Stimulated activated CD4-positive, alpha-beta T cell treated with anti-CD3 and anti-CD28 coated beads, Interleukin-1b, Interleukin-23, amount 100 ng/mL, for 4 hours (primary cell): ENCODE results near the gene MYL9.

Experiments used
- DNase-seq, 2 donors: peaks; one replicate each; pipeline ENCODE4 v3.0.0-alpha.2; 2020; ENCODE audit warnings: low read depth in 2 of 2

Gene MYL9

DNA sequence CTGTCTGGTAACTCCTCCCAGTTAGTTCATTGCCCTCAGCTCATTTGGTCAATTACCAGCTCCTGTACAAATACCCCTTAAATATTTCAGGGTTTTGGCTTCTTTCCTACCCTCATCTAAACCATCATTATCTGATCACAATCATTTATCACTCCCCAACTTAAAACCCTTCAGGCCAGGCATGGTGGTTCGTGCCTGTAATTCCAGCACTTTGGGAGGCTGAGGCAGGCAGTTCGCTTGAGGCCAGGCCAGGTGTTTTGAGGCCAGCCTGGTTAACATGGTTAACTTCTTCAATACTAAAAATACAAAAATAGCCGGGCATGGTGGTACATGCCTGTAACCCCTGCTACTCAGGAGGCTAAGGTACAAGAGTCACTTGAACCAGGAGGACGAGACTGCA, 41.5 kb downstream of the MYL9 start:
- no peak for DNase-seq

DNA sequence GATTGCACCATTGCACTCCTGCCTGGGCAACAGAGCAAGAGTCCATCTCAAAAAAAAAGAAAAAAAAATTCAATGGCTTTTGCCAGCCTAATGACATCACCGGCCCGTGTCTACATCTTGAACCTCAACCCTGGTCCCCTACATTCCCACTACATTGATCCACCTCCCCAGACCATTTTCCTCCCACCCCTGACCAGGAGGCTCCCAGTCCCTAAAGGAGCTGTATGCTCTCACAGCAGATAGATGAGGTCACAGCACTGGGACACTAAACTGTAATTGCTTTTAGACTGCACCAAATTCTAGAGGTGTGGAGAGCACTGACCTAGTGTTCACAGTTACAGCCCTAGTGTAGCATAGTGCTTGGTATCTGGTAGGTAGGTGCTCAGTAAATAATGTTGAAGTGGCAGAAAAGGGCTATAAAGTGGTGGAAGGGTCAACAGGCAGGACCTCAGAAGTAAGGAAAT, 42.7 kb downstream of the MYL9 start:
- DNase-seq, result no peak

- no peak for DNase-seq
Observed at GRCh38 chr20:36585410-36586125, 44.2 kb downstream of the MYL9 start.

DNA sequence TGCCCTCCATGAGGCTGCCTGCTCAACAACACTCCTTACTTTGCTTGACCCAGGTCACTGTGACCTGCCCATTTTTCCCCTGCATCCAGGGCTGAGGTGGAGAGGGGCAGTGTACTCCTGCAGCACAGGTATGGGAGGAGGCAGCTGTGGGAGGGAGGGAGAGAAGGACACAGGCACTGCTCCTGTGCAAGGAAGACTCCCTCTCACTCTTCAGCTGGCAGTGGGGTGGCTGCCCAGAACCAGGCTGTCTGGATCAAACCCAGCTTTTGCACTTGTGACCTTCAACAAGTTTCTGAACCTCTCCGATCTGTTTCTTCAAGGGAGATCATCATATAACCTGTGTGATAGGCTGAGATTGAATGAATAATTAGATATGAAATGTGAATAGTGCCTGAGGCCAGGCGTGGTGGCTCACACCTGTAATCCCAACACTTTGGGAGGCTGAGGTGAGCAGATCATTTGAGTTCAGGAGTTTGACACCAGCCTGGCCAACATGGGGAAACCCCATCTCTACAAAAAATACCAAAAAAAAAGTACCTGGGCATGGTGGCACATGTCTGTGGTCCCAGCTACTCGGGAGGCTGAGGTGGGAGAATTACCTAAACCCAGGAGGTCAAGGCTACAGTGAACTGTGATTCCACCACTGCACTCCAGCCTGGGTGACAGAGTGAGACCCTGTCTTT, 46.2 kb downstream of the MYL9 start:
- DNase-seq, result no peak

DNA sequence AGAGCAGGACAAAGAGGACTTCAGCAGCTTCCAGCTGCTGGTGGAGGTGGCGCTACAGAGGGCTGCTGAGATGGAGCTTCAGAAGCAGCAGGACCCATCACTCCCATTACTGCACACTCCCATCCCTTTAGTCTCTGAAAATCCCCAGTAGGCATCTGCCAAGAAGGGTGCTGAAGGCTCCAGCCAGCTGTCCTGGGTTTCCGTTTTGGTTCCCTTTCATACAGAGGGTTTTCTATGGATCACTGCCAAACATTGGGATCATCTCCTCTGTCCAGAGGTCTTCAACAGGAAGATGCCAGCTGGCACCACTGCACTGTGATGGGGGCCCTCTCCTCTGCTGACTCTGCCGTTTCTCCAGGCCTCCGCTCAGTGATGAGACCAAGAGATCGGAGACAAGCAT, 50.0 kb downstream of the MYL9 start:
- no peak for DNase-seq

GRCh38 chr20:36591854-36592641, 50.7 kb downstream of the MYL9 start:
- DNase-seq, result peak in 1 of 2 donors; percentile 36

DNA sequence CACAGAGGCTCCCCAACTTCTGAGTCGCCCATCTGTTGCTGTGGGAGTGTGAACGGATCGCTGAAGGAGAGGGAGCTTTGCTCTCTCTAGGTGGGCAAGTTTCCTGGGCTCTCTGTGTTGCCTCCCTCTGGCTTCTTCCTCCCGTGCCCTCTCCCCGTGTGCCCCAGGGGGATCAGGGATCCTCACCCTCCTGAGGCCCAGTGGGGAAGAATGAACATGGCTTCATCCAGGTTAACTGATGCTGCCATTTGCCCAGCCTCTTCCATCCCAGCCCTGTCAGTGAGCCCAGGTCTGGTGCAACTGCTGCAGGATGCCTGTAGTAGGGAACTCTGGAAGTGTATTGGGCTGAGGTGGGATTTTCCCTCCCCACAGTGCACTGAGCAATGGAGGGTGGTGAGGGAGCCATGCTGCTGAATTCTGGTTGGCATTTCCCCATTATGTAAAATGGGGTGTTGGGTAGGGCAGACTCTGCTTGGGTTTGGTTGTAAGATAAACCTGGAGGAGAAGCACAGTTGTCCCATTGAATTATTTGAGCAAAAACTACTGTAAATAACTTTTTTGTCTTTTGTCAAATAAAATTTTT, 52.1 kb downstream of the MYL9 start:
- DNase-seq, result no peak

DNA sequence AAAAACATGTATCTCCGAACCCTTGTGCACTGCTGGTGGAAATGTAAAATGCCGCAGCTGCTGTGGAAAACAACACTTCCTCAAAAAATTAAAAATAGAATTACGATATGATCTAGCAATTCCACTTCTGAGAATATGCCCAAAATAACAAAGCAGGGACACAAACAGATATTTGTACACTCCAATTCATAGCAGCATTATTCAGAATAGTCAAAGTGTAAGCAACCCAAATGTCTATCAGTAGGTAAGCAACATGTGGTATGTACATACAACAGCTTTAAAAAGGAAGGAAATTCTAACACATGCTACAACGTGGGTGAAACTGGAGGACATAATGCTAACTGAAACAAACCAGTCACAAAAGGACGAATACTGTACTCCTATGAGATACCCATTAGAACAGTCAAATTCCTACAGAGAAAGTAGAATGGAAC, 58.6 kb downstream of the MYL9 start:
- no peak for DNase-seq
